ENCODE data around the gene COPS7B.

COPS7B gene

DNA sequence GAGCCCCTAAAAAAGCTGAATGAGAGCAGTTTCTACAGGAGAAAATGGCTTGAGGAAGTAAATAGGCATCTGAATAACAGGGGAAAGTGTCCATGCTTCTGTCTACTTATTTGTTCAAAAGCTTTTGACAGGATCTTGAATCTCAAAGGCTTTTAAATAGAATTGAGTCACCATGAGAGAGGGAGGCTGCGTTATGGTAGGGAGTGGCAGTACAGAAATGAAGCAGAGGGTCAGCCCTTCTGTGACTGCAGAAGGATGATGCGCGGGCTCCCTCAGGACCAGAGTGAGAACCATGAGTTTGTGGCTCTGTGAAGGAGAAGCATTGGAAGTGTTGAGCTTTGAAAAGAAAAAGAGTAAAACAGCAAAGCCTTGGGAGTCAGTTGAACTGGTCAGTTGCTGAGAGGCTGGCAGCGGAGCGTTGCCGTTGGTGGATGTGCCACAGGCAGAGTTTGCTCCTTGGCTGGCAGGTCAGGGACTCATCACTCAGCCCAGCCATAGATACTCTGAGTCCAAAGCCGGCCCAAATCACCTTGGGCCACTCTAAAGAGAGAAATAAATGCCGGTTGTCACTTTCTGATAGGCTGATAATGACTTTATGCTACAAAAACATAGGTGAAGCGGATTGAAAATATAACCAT is 17.4 kb downstream of the COPS7B start:
- Histone ChIP-seq H3K4me3 (ENCODE audit: low read depth, low read length) (no peak overlapping the region), H3K27me3 (ENCODE audit: control insufficient read depth, insufficient read depth, low read length) (no peaks in the 10 kb centered on the region), H3K9me3 (ENCODE audit: control insufficient read depth, low read length) (no peaks in the 10 kb centered on the region), H3K4me2 (ENCODE audit: low read length) (no peak overlapping the region), H3K9ac (no peak overlapping the region), H3K79me2 (peaks cover 51% of the 10 kb centered on the region), H3K4me1 (no peaks in the 10 kb centered on the region), H2AFZ (no peak overlapping the region), H3K36me3 (ENCODE audit: control insufficient read depth, insufficient read depth, low read length) (no peaks in the 10 kb centered on the region), H3K27ac (no peak overlapping the region)
- no peak for TF ChIP-seq CTCF (IDR thresholded peaks at IDR 0.05)

DNA sequence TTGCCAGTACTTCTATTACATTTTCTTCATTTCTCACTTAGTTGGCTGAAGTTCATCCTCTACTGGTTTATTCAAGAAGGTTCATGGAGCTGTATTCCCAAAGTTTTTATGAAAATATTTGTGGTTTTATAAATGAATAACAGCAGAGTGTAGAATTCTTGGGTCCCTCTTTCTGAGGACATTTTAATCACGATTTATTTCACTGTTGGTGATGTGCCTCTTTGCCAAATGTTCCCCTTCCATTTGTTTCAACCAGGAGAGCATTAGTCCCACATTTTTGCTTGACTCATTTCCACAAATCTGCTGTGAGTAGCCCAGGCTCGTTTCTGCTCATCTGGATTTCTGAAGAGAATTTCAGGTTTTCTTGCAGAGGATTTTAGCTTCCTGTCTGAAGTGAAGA is 20.8 kb downstream of the COPS7B start:
- Histone ChIP-seq H3K36me3 (ENCODE audit: control insufficient read depth, insufficient read depth, low read length) (no peaks in the 10 kb centered on the region), H3K27me3 (ENCODE audit: control insufficient read depth, insufficient read depth, low read length) (no peaks in the 10 kb centered on the region), H3K79me2 (peaks cover 26% of the 10 kb centered on the region), H3K4me2 (ENCODE audit: low read length) (no peak overlapping the region), H2AFZ (no peak overlapping the region), H3K27ac (no peak overlapping the region), H3K4me1 (no peaks in the 10 kb centered on the region), H3K9me3 (ENCODE audit: control insufficient read depth, low read length) (no peaks in the 10 kb centered on the region), H3K9ac (no peak overlapping the region), H3K4me3 (ENCODE audit: low read depth, low read length) (no peak overlapping the region)
- TF ChIP-seq CTCF (IDR thresholded peaks at IDR 0.05) = no peak

DNA sequence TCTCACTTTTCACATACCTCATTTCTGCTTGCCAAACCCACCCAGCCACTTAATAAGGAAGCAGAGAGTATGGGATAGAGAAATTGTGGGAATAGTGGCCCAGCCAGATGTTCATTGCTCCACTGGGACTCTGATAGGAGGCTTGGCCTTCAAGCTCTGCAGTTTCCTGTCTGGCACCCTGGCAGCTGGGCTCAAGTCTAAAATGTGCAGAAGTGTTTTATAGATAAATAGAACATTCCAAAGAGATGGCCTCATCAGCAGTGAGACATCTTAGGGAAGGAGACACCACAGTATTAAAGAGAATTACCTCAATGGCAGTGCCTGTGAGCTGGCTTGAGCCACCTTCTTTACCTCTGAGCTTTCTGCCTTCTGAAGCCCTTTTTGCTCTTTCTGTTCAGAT is 24.7 kb downstream of the COPS7B start:
- TF ChIP-seq CTCF (IDR thresholded peaks at IDR 0.05) = no peak
- Histone ChIP-seq H3K9ac (no peak overlapping the region), H3K36me3 (ENCODE audit: control insufficient read depth, insufficient read depth, low read length) (no peaks in the 10 kb centered on the region)

GRCh38 chr2:231816327-231817026 is 30.2 kb downstream of the COPS7B start:
- no peaks in the 10 kb centered on the region for H3K9me3 ChIP-seq (ENCODE audit: control insufficient read depth, low read length)
- no peak overlapping the region for H3K4me3 ChIP-seq (ENCODE audit: low read depth, low read length)
- H3K9ac ChIP-seq = no peak overlapping the region
- no peak overlapping the region for H3K4me2 ChIP-seq (ENCODE audit: low read length)
- H2AFZ ChIP-seq = no peak overlapping the region
- TF ChIP-seq CTCF (IDR thresholded peaks at IDR 0.05) = no peak
- no peaks in the 10 kb centered on the region for H3K36me3 ChIP-seq (ENCODE audit: control insufficient read depth, insufficient read depth, low read length)
- no peaks in the 10 kb centered on the region for H3K79me2 ChIP-seq
- H3K27me3 ChIP-seq (ENCODE audit: control insufficient read depth, insufficient read depth, low read length) = no peaks in the 10 kb centered on the region
- no peaks in the 10 kb centered on the region for H3K4me1 ChIP-seq
- no peak overlapping the region for H3K27ac ChIP-seq

More for the DNA sequence above, 24.7 kb downstream of the COPS7B start:
- Histone ChIP-seq H3K4me1 (no peaks in the 10 kb centered on the region), H3K27me3 (ENCODE audit: control insufficient read depth, insufficient read depth, low read length) (no peaks in the 10 kb centered on the region), H3K4me2 (ENCODE audit: low read length) (no peak overlapping the region), H3K4me3 (ENCODE audit: low read depth, low read length) (no peak overlapping the region), H3K9me3 (ENCODE audit: control insufficient read depth, low read length) (no peaks in the 10 kb centered on the region), H3K27ac (no peak overlapping the region), H3K79me2 (peaks cover 3% of the 10 kb centered on the region), H2AFZ (no peak overlapping the region)

Measured in parathyroid adenoma (tissue), 2 donors.